Stimulated activated CD4-positive, alpha-beta T cell treated with anti-CD3 and anti-CD28 coated beads, Interleukin-15, amount 100 ng/mL, for 48 hours (primary cell): Measurements from ENCODE around the gene ASB7.
"Not testable (repeated sequence)": the region's sequence is repeated elsewhere in the genome, so short reads cannot be mapped to it uniquely, and the experiment has no call there.

ENCODE experiments used
- DNase-seq, 2 donors: peaks; one replicate each; pipeline ENCODE4 v3.0.0-alpha.2; 2020; ENCODE audit warnings: low read depth in 2 of 2

The ASB7 gene

DNA sequence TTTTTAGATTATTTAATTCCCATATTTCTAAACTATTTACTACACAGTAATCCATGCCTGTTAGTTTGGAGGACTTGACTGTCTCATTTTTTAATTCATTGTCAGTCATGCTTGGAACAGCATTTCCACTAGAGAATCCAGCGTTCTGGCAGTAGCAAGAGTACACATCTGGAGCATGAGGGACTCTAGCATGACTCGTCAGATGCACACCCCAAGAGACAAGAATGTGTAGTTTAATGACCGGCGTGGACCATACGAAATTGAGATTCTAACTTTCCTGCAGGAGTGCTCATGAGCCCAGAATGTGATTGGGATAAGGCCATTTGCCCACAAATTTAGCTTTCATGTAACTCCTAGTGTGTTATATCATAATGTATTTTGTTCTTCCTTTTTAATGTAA is 48.9 kb downstream of the ASB7 start:
- no peak for DNase-seq

DNA sequence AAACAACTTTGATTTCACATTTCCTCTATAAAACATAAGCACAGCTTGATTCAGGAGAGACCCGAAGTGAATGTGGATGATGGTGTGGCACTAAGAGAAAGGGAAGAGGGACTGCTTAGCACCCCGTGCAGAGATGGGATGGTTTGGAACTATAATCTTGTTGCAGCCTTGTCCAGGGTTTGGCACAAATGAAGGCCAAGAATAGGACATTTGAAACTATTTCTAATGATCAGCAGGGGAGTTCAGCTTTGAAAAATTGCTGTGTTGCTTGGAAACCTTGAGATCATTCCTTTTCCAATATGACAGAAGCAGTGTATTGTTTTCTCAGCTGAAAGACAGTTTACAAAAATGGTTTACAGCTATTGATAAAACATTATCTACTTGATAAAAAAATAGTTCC is 49.7 kb downstream of the ASB7 start:
- DNase-seq = no peak

GRCh38 chr15:100653608-100654007 is 51.2 kb downstream of the ASB7 start:
- no peak for DNase-seq

DNA sequence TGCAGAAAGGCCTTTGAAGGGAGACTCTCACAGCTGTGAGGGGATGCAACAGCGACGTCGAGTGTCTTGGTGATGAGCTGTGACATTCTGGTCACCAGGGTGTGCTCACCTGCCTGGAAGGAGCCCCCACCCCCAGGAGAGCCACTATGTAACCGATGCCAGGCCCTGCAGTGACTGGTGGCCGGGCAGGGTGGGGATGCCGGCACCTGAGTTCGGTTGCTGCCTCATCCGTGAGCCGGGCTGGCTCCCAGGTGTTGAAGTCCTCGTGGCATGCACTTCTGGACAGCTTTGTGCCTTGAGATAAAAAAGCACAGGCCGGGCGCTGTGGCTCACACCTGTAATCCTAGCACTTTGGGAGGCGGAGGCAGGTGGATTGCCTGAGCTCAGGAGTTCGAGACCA is 56.5 kb downstream of the ASB7 start:
- DNase-seq = no peak

- no peak for DNase-seq
Observed at GRCh38 chr15:100661156-100661555, 58.8 kb downstream of the ASB7 start.

- DNase-seq = no peak
Observed at GRCh38 chr15:100663086-100663914, 60.9 kb downstream of the ASB7 start.

- no peak for DNase-seq
Observed at GRCh38 chr15:100663915-100664281, 61.5 kb downstream of the ASB7 start.

- DNase-seq = no peak
Observed at GRCh38 chr15:100665570-100665969, 63.2 kb downstream of the ASB7 start.

DNA sequence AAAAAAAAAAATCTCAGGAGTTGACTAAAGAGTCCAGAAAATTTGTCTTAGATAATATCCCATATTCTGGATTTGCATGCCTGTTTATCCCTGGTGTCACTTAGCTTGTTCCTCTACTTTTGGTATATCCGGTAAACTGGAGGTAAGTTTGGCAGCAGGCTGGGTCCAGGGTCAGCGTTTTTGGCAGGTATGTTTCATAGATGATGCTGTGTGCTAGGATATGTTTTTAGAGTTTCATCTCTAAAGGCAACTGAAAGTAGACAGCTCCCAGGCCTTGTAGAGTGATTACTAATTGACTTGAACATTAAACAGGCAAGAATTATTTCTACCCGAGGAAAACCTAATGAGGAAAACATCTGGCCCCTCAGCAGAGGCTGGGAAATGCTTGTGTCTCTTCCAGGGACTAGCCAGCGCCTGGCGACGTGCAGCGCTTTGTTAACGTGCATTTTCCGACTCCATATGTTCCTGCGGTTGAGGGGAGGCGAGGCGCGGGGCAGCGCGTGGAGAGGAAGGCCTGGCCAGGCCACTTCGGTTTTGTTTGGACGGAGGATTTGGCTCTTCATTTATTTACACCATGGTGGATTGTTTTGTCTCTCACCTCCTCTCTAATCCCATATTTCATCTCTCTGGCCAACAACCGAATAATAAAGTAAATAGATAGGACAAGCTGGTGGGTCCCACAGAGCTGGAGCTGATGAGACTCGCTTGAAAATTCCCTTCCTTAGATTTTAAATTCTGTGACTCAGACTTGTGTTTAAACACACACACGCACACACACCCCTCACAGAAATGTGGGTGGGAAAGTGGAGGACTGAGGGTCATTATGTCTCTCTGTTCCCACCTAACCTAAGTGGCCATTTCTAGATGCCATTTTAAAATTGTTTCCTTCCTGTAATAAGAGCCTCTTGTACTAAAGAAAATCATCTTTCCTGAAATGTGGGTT is 65.3 kb downstream of the ASB7 start:
- DNase-seq = no peak

DNA sequence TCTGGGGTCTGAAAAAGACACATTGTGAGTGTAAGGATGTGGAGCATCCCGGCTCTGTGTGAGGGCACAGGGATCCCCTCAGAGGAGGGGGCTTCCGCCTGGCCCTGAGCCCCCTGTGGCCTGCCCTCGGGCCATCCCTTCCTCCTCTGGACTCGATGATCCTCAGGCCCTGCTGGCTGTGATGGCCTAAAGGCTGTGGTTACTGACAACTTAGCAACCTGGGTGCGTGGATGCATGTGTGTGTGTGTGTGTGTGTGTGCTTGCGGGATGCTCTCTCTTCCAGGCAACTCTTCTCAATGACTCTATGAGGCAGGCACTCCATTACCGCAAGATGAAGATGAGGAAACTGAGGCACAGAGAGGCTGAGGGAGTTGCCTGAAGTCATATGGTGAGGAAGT is 66.0 kb downstream of the ASB7 start:
- no peak for DNase-seq

DNA sequence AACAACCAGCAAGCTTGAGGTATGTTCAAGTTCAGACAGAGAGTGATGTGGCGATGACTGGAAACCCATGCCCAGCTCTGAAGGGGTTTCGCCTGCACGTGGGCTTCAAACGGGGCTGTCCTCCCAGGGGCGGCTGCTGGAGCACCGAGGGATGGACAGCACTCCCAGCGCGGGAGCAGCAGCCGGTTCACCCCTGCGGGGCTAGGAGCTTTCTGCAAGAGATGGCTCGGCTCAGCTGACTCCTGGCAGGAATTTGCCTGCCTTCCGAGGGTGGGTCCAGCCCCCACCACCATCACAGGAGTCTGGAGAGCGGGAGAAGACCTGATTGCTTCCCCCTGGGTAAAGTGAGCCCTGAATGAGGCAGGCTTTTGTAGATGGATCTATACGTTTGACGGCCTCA is 66.9 kb downstream of the ASB7 start:
- no peak for DNase-seq

- DNase-seq = no peak
Observed at GRCh38 chr15:100670505-100671021, 68.2 kb downstream of the ASB7 start.

GRCh38 chr15:100671124-100671680 is 68.8 kb downstream of the ASB7 start:
- no peak for DNase-seq

GRCh38 chr15:100671858-100672543 is 69.6 kb downstream of the ASB7 start:
- no peak for DNase-seq

- no peak for DNase-seq
Observed at GRCh38 chr15:100672959-100673358, 70.6 kb downstream of the ASB7 start.

- not testable (repeated sequence) for DNase-seq
Observed at GRCh38 chr15:100679151-100679550, 76.8 kb downstream of the ASB7 start.

- DNase-seq = no peak
Observed at GRCh38 chr15:100680726-100681125, 78.3 kb downstream of the ASB7 start.

DNA sequence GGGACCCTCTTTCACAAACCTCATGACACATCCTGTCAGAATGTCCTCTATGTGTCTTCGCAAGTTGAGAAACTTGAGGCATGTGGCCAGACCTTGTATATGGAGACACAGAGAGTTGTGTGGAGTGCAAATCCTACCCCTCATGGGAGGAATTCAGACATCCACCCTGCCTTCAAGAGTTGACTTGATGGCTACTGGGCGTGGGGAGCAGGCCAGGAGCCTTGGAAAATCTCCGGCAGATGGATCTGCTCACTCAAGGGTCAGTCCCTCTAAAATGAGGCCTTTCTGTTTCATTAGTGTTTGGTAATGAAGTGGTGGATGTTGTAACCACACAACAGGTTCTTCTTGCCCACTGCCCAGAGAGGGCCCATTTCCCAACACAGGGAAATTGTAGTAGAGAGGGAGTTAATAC is 79.0 kb downstream of the ASB7 start:
- DNase-seq = no peak

- DNase-seq = no peak
Observed at GRCh38 chr15:100682468-100682867, 80.1 kb downstream of the ASB7 start.

GRCh38 chr15:100683434-100683833 is 81.0 kb downstream of the ASB7 start:
- no peak for DNase-seq

DNA sequence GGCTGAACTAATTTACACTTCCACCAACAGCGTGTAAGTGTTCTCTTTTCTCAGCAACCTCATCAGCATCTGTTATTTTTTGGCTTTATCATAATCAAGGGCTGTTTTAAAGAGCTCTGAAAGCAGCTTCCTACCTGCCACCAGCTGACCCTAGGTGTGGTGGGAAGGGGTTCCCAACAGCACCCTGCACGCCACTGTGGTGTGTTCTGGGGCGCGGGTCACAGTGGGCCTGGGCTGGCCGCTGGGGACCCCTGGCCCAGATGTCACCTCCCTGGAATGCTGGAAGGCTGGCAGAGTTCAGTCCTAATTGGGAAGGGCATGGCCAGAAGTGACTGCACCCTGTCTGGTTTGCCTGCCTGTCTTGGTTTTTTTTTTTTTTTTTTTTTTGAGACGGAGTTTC is 82.2 kb downstream of the ASB7 start:
- no peak for DNase-seq
